SJCRH30 (cell line): ENCODE measurements around the gene ADI1. TPM values are rescaled to one million over a fixed set of nuclear protein-coding genes. Genes with fewer than 3 reads are reported as not detected.
A peak's percentile ranks its signal among the peaks of the same experiment; 100 is the strongest.
"Not testable (repeated sequence)": the region's sequence is repeated elsewhere in the genome, so short reads cannot be mapped to it uniquely, and the experiment has no call there.

Source experiments
- DNase-seq, 2 experiments: peaks; one replicate each; pipeline ENCODE4 v3.0.0-alpha.2; 2015 to 2020
- H3K27ac ChIP-seq: fragments of 250-450 bp; sonication (Bioruptor Pico); 2 replicates; pipeline ENCODE4 v1.5.1; 2020; ENCODE audit warnings: mild to moderate bottlenecking, moderate library complexity
- H3K27me3 ChIP-seq: fragments of 250-450 bp; sonication (Bioruptor Pico); 2 replicates; pipeline ENCODE4 v1.5.1; 2020; ENCODE audit warnings: mild to moderate bottlenecking, moderate library complexity
- H3K36me3 ChIP-seq: fragments of 250-450 bp; sonication (Bioruptor Pico); 2 replicates; pipeline ENCODE4 v1.5.1; 2020; ENCODE audit warnings: mild to moderate bottlenecking, moderate library complexity
- H3K4me1 ChIP-seq: fragments of 250-450 bp; sonication (Bioruptor Pico); 2 replicates; pipeline ENCODE4 v1.5.1; 2020; ENCODE audit warnings: mild to moderate bottlenecking, moderate library complexity
- H3K4me3 ChIP-seq: fragments of 250-450 bp; sonication (Bioruptor Pico); 2 replicates; pipeline ENCODE4 v1.5.1; 2020; ENCODE audit warnings: mild to moderate bottlenecking, moderate library complexity
- H3K9me3 ChIP-seq: fragments of 250-450 bp; sonication (Bioruptor Pico); replicated peaks from 2 replicates; pipeline ENCODE4 v1.5.1; 2020; ENCODE audit warnings: mild to moderate bottlenecking, moderate library complexity
- total RNA-seq: library from RNA; depleted of rRNA; stranded (reverse); fragments of >200 nt; shearing (Covaris generic); gene quantifications from 2 replicates; pipeline ENCODE4 v1.2.3, GENCODE V29; 2014; rRNA removed

Gene ADI1
- total RNA-seq, 1 experiment from 2014 or later = 55.9 TPM

- peaks cover 13% of the 10 kb centered on the region for H3K36me3 ChIP-seq
- H3K27ac ChIP-seq = peak overlapping the region; percentile 87
- peak; percentile 69 to 82 for DNase-seq
Observed at GRCh38 chr2:3450385-3451010, 68.8 kb downstream of the ADI1 start.

GRCh38 chr2:3449936-3450335 lies 69.4 kb downstream of the ADI1 start:
- Histone ChIP-seq H3K27ac (peak overlapping the region; percentile 87), H3K9me3 (no peaks in the 10 kb centered on the region), H3K4me1 (peaks cover 56% of the 10 kb centered on the region), H3K4me3 (no peak overlapping the region), H3K27me3 (no peaks in the 10 kb centered on the region), H3K36me3 (peaks cover 19% of the 10 kb centered on the region)
- no peak for DNase-seq

More at GRCh38 chr2:3450385-3451010, 68.8 kb downstream of the ADI1 start:
- Histone ChIP-seq H3K27me3 (no peaks in the 10 kb centered on the region), H3K9me3 (no peaks in the 10 kb centered on the region), H3K4me3 (no peak overlapping the region), H3K4me1 (peaks cover 56% of the 10 kb centered on the region)

- peaks cover 27% of the 10 kb centered on the region for H3K36me3 ChIP-seq
- H3K27me3 ChIP-seq = no peaks in the 10 kb centered on the region
- H3K27ac ChIP-seq = peak overlapping the region; percentile 92
- H3K4me1 ChIP-seq = peaks cover 56% of the 10 kb centered on the region
- H3K4me3 ChIP-seq = peak overlapping the region; percentile 33
- peak; percentile 60 to 75 for DNase-seq
- H3K9me3 ChIP-seq = no peaks in the 10 kb centered on the region
Observed at GRCh38 chr2:3449086-3449485, 70.2 kb downstream of the ADI1 start.

- peak overlapping the region; percentile 33 for H3K4me3 ChIP-seq
Observed at GRCh38 chr2:3448441-3448911, 70.9 kb downstream of the ADI1 start.

GRCh38 chr2:3447789-3448317 lies 71.5 kb downstream of the ADI1 start:
- H3K9me3 ChIP-seq = no peaks in the 10 kb centered on the region
- peak; percentile 95 to 99 for DNase-seq
- peaks cover 55% of the 10 kb centered on the region for H3K4me1 ChIP-seq
- H3K36me3 ChIP-seq = peaks cover 30% of the 10 kb centered on the region
- H3K27me3 ChIP-seq = no peaks in the 10 kb centered on the region
- peak overlapping the region; percentile 92 for H3K27ac ChIP-seq
- H3K4me3 ChIP-seq = peak overlapping the region; percentile 33

More at GRCh38 chr2:3448441-3448911, 70.9 kb downstream of the ADI1 start:
- H3K9me3 ChIP-seq, H3K27me3 ChIP-seq: not testable (repeated sequence)
- Histone ChIP-seq H3K36me3 (peaks cover 30% of the 10 kb centered on the region), H3K27ac (peak overlapping the region; percentile 92), H3K4me1 (peaks cover 56% of the 10 kb centered on the region)
- DNase-seq = peak in 1 of 2 experiments; percentile 67

Other genes starting within 250 kb of the ADI1 start
- 25.7 and 29.0 TPM in 2 replicates for gene EIPR1, start 141.7 kb downstream of the ADI1 start, total RNA-seq
- gene TRAPPC12, start 139.8 kb downstream of the ADI1 start, total RNA-seq = 47.5 and 52.9 TPM in 2 replicates
- 43.0 and 43.9 TPM in 2 replicates for gene RNASEH1, start 38.8 kb upstream of the ADI1 start, total RNA-seq
- gene RPS7, start 55.7 kb upstream of the ADI1 start, total RNA-seq = 3,864 and 4,028 TPM in 2 replicates
- gene COLEC11, start 75.6 kb upstream of the ADI1 start, total RNA-seq = 0.20 and 0.51 TPM in 2 replicates
- gene ALLC, start 138.7 kb upstream of the ADI1 start, total RNA-seq = not detected in 2 replicates
- not detected in 2 replicates for gene DCDC2C, start 184.0 kb upstream of the ADI1 start, total RNA-seq